BE2C (cell line): ENCODE measurements around the gene KCTD17.

Source experiments
- DNase-seq: peaks from one replicate; pipeline ENCODE4 v3.0.0-alpha.2; 2020
- H3K27me3 ChIP-seq: fragments of 250-450 bp; sonication (Bioruptor Pico); 2 replicates; pipeline ENCODE4 v1.5.1; 2020; ENCODE audit warnings: mild to moderate bottlenecking
- H3K36me3 ChIP-seq: fragments of 250-450 bp; sonication (Bioruptor Pico); 2 replicates; pipeline ENCODE4 v1.5.1; 2020; ENCODE audit warnings: mild to moderate bottlenecking
- H3K4me1 ChIP-seq: fragments of 250-450 bp; sonication (Bioruptor Pico); 2 replicates; pipeline ENCODE4 v1.5.1; 2020
- H3K4me3 ChIP-seq: 2 replicates; pipeline ENCODE4 v1.5.1; 2011; ENCODE audit warnings: low read depth, low read length
- H3K9me3 ChIP-seq: fragments of 250-450 bp; sonication (Bioruptor Pico); 2 replicates; pipeline ENCODE4 v1.5.1; 2020
- CTCF ChIP-seq: IDR thresholded peaks from 2 replicates; pipeline ENCODE4 v1.5.1; 2012; ENCODE audit warnings: mild to moderate bottlenecking, low read depth, low read length

The KCTD17 gene

GRCh38 chr22:37022483-37023337, 28.8 kb upstream of the KCTD17 start:
- H3K27me3 ChIP-seq, result no peaks in the 10 kb centered on the region
- no peak for TF ChIP-seq CTCF
- peaks cover 6% of the 10 kb centered on the region for H3K4me1 ChIP-seq
- no peak overlapping the region for H3K4me3 ChIP-seq
- no peak for DNase-seq
- H3K36me3 ChIP-seq, result peaks cover 54% of the 10 kb centered on the region
- no peaks in the 10 kb centered on the region for H3K9me3 ChIP-seq

- no peak for TF ChIP-seq CTCF
- no peak for DNase-seq
- Histone ChIP-seq H3K36me3 (peaks cover 54% of the 10 kb centered on the region), H3K4me1 (no peaks in the 10 kb centered on the region), H3K4me3 (no peak overlapping the region), H3K9me3 (no peaks in the 10 kb centered on the region), H3K27me3 (no peaks in the 10 kb centered on the region)
Observed at GRCh38 chr22:37023743-37024338, 27.7 kb upstream of the KCTD17 start.

GRCh38 chr22:37024339-37025157, 27.0 kb upstream of the KCTD17 start:
- no peak for TF ChIP-seq CTCF
- Histone ChIP-seq H3K4me3 (no peak overlapping the region), H3K36me3 (peaks cover 61% of the 10 kb centered on the region), H3K4me1 (no peaks in the 10 kb centered on the region), H3K27me3 (no peaks in the 10 kb centered on the region), H3K9me3 (no peaks in the 10 kb centered on the region)
- no peak for DNase-seq

GRCh38 chr22:37025500-37026070, 26.0 kb upstream of the KCTD17 start:
- Histone ChIP-seq H3K9me3 (no peaks in the 10 kb centered on the region), H3K36me3 (peaks cover 64% of the 10 kb centered on the region), H3K4me3 (no peak overlapping the region), H3K27me3 (no peaks in the 10 kb centered on the region), H3K4me1 (no peaks in the 10 kb centered on the region)
- no peak for TF ChIP-seq CTCF
- no peak for DNase-seq

GRCh38 chr22:37026325-37026724, 25.2 kb upstream of the KCTD17 start:
- DNase-seq, result no peak
- H3K27me3 ChIP-seq, result no peaks in the 10 kb centered on the region
- H3K9me3 ChIP-seq, result no peaks in the 10 kb centered on the region
- no peak for TF ChIP-seq CTCF
- H3K4me3 ChIP-seq, result no peak overlapping the region
- H3K36me3 ChIP-seq, result peaks cover 64% of the 10 kb centered on the region
- H3K4me1 ChIP-seq, result no peaks in the 10 kb centered on the region
